ENCODE results near the gene RNFT2.

The RNFT2 gene

GRCh38 chr12:116722245-116722644 lies 15.9 kb upstream of the RNFT2 start:
- Histone ChIP-seq H3K9me3 (ENCODE audit: severe bottlenecking) (no peaks in the 10 kb centered on the region), H3K27ac (no peak overlapping the region), H3K27me3 (ENCODE audit: insufficient read depth, low read depth, severe bottlenecking) (no peaks in the 10 kb centered on the region), H3K36me3 (peaks cover 26% of the 10 kb centered on the region), H3K4me3 (ENCODE audit: low read depth, low read length) (no peak overlapping the region)
- TF ChIP-seq CTCF (IDR thresholded peaks at IDR 0.05; ENCODE audit: low read depth, low read length): no peak
- DNase-seq: no peak

- TF ChIP-seq CTCF (IDR thresholded peaks at IDR 0.05; ENCODE audit: low read depth, low read length): no peak
- no peaks in the 10 kb centered on the region for H3K9me3 ChIP-seq (ENCODE audit: severe bottlenecking)
- no peak overlapping the region for H3K27ac ChIP-seq
- no peak overlapping the region for H3K4me3 ChIP-seq (ENCODE audit: low read depth, low read length)
- H3K27me3 ChIP-seq (ENCODE audit: insufficient read depth, low read depth, severe bottlenecking): no peaks in the 10 kb centered on the region
- H3K36me3 ChIP-seq: peaks cover 5% of the 10 kb centered on the region
- DNase-seq: no peak
Observed at GRCh38 chr12:116726694-116727093, 11.4 kb upstream of the RNFT2 start.

GRCh38 chr12:116727261-116727660 lies 10.9 kb upstream of the RNFT2 start:
- Histone ChIP-seq H3K36me3 (peaks cover 5% of the 10 kb centered on the region), H3K27ac (no peak overlapping the region), H3K4me3 (ENCODE audit: low read depth, low read length) (no peak overlapping the region), H3K9me3 (ENCODE audit: severe bottlenecking) (no peaks in the 10 kb centered on the region), H3K27me3 (ENCODE audit: insufficient read depth, low read depth, severe bottlenecking) (no peaks in the 10 kb centered on the region)
- DNase-seq: no peak
- TF ChIP-seq CTCF (IDR thresholded peaks at IDR 0.05; ENCODE audit: low read depth, low read length): no peak

GRCh38 chr12:116727891-116728290 lies 10.2 kb upstream of the RNFT2 start:
- Histone ChIP-seq H3K27me3 (ENCODE audit: insufficient read depth, low read depth, severe bottlenecking) (no peaks in the 10 kb centered on the region), H3K27ac (no peak overlapping the region), H3K36me3 (no peaks in the 10 kb centered on the region; the same call in 1 of the 2 replicates), H3K9me3 (ENCODE audit: severe bottlenecking) (no peaks in the 10 kb centered on the region), H3K4me3 (ENCODE audit: low read depth, low read length) (no peak overlapping the region)
- DNase-seq: no peak
- no peak for TF ChIP-seq CTCF (IDR thresholded peaks at IDR 0.05; ENCODE audit: low read depth, low read length)

GRCh38 chr12:116731801-116732200 lies 6.3 kb upstream of the RNFT2 start:
- no peak overlapping the region for H3K27ac ChIP-seq
- no peaks in the 10 kb centered on the region for H3K27me3 ChIP-seq (ENCODE audit: insufficient read depth, low read depth, severe bottlenecking)
- TF ChIP-seq CTCF (IDR thresholded peaks at IDR 0.05; ENCODE audit: low read depth, low read length): no peak
- H3K4me3 ChIP-seq (ENCODE audit: low read depth, low read length): no peak overlapping the region
- DNase-seq: no peak
- H3K9me3 ChIP-seq (ENCODE audit: severe bottlenecking): no peaks in the 10 kb centered on the region
- H3K36me3 ChIP-seq: peaks cover 20% of the 10 kb centered on the region

GRCh38 chr12:116734156-116734768 lies 3.9 kb upstream of the RNFT2 start:
- peaks cover 20% of the 10 kb centered on the region for H3K36me3 ChIP-seq
- no peak for DNase-seq
- H3K9me3 ChIP-seq (ENCODE audit: severe bottlenecking): no peaks in the 10 kb centered on the region
- H3K27ac ChIP-seq: no peak overlapping the region
- no peak for TF ChIP-seq CTCF (IDR thresholded peaks at IDR 0.05; ENCODE audit: low read depth, low read length)
- H3K4me3 ChIP-seq (ENCODE audit: low read depth, low read length): no peak overlapping the region
- no peaks in the 10 kb centered on the region for H3K27me3 ChIP-seq (ENCODE audit: insufficient read depth, low read depth, severe bottlenecking)
